DOHH2 (cell line): Measurements from ENCODE around the gene PRPSAP1.
A peak's percentile ranks its signal among the peaks of the same experiment; 100 is the strongest.

Experiments used
- H3F3A ChIP-seq: fragments of 200-600 bp; sonication (generic), shearing (Covaris generic); 2 replicates; pipeline ENCODE4 v1.6.0; 2016; ENCODE audit warnings: antibody characterized with exemption, mild to moderate bottlenecking; ENCODE audit not compliant: control insufficient read depth, insufficient read depth
- H3K27ac ChIP-seq: fragments of 200-600 bp; sonication (generic); 2 replicates; pipeline ENCODE4 v1.5.1; 2014; ENCODE audit warnings: low read depth, mild to moderate bottlenecking, low read length, moderate library complexity
- H3K27me3 ChIP-seq: fragments of 200-600 bp; sonication (generic); 2 replicates; pipeline ENCODE4 v1.6.1; 2014; ENCODE audit warnings: mild to moderate bottlenecking, low read length, mixed read lengths; ENCODE audit not compliant: control insufficient read depth
- H3K36me3 ChIP-seq: fragments of 200-600 bp; sonication (generic); 2 replicates; pipeline ENCODE4 v1.6.1; 2014; ENCODE audit warnings: mild to moderate bottlenecking, low read length, moderate library complexity, mixed read lengths; ENCODE audit not compliant: control insufficient read depth
- H3K4me1 ChIP-seq: fragments of 200-600 bp; sonication (generic); 2 replicates; pipeline ENCODE4 v1.6.1; 2014; ENCODE audit warnings: mild to moderate bottlenecking, low read length, mixed read lengths; ENCODE audit not compliant: control insufficient read depth
- H3K4me2 ChIP-seq: fragments of 200-600 bp; sonication (generic); 2 replicates; pipeline ENCODE4 v1.6.0; 2014; ENCODE audit warnings: mild to moderate bottlenecking, low read length, moderate library complexity
- H3K4me3 ChIP-seq: fragments of 200-600 bp; sonication (generic); 2 replicates; pipeline ENCODE4 v1.5.1; 2014; ENCODE audit warnings: mild to moderate bottlenecking, low read length, mixed read lengths
- H3K79me2 ChIP-seq: fragments of 200-600 bp; sonication (generic); 2 replicates; pipeline ENCODE4 v1.6.1; 2014; ENCODE audit warnings: mild to moderate bottlenecking, low read length, mixed read lengths; ENCODE audit not compliant: control insufficient read depth
- H3K9me2 ChIP-seq: fragments of 200-600 bp; sonication (generic); replicated peaks from 2 replicates; pipeline ENCODE4 v1.6.1; 2014; ENCODE audit warnings: mild to moderate bottlenecking, low read length, mixed read lengths; ENCODE audit not compliant: control insufficient read depth
- H3K9me3 ChIP-seq: fragments of 200-600 bp; sonication (generic); 2 replicates; pipeline ENCODE4 v1.6.1; 2014; ENCODE audit warnings: antibody characterized with exemption, low read length, mixed read lengths; ENCODE audit not compliant: control insufficient read depth, insufficient read depth
- H4K20me1 ChIP-seq: fragments of 200-600 bp; sonication (generic); 2 replicates; pipeline ENCODE4 v1.6.0; 2014; ENCODE audit warnings: low read depth, mild to moderate bottlenecking, antibody characterized with exemption, low read length, moderate library complexity; ENCODE audit not compliant: control insufficient read depth, insufficient read depth
- CTCF ChIP-seq: fragments of 200-600 bp; sonication (generic); IDR thresholded peaks from one replicate; pipeline ENCODE4 v1.5.1; 2014; ENCODE audit warnings: antibody characterized with exemption, mild to moderate bottlenecking, low read depth, low read length; ENCODE audit not compliant: poor library complexity, severe bottlenecking
- EZH2phosphoT487 ChIP-seq: fragments of 200-600 bp; sonication (generic); IDR thresholded peaks from 2 replicates; pipeline ENCODE4 v1.6.1; 2017; ENCODE audit warnings: borderline replicate concordance, mild to moderate bottlenecking, antibody characterized with exemption, low read length, moderate library complexity, mixed read lengths

PRPSAP1 gene

GRCh38 chr17:76267051-76267576 is 86.6 kb downstream of the PRPSAP1 start:
- Histone ChIP-seq H3K27me3 (no peaks in the 10 kb centered on the region), H3K4me1 (peaks cover 81% of the 10 kb centered on the region), H3K27ac (peak overlapping the region; percentile 91), H3K9me3 (no peaks in the 10 kb centered on the region), H3K79me2 (peaks cover 57% of the 10 kb centered on the region), H3K36me3 (peaks cover 51% of the 10 kb centered on the region), H3K4me3 (peak overlapping the region; percentile 88), H3K9me2 (no peaks in the 10 kb centered on the region), H3F3A (peaks cover 28% of the 10 kb centered on the region), H4K20me1 (no peaks in the 10 kb centered on the region), H3K4me2 (peak overlapping the region; percentile 81)
- TF ChIP-seq EZH2phosphoT487: no peak
- no peak for TF ChIP-seq CTCF

DNA sequence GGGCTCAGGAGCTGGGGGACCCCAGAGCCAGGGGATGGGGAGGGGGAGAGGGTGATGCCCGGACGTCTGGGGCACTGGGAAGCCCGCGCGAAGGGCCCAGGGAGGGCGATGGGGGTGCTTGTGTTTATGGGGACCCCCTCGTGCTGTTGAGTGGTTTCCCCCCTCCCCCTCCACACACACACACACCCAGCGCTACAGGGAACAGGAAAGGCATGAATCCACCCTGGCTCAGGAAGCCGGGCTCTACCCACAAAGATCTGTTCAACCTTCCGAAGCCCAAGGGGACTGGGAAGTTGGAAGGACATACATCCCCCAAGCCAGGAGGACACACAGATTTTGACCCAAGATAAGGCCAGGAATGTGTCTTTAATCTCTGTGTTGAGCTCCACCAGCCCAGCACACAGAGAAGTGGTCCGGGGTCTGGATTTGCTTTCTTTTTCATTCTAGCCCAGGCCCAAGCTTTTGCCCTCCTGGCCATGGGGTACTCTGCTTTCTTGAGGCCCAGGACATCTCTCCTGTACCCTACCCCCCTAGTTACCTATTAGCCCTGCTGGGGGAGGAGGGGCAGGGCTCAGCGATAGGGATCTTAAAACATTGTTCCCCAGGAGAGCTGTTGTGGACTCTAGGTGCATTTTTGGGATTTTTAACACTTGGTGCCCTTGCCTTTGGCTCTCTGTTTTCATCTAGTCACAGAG is 87.3 kb downstream of the PRPSAP1 start:
- Histone ChIP-seq H3K4me3 (peak overlapping the region; percentile 88), H3K9me3 (no peaks in the 10 kb centered on the region), H3K27ac (peak overlapping the region; percentile 91), H3F3A (peaks cover 31% of the 10 kb centered on the region), H3K4me1 (peaks cover 81% of the 10 kb centered on the region), H3K4me2 (peak overlapping the region; percentile 81), H3K27me3 (no peaks in the 10 kb centered on the region), H4K20me1 (no peaks in the 10 kb centered on the region), H3K36me3 (peaks cover 47% of the 10 kb centered on the region), H3K9me2 (no peaks in the 10 kb centered on the region), H3K79me2 (peaks cover 53% of the 10 kb centered on the region)
- TF ChIP-seq CTCF (no peak), EZH2phosphoT487 (no peak)

DNA sequence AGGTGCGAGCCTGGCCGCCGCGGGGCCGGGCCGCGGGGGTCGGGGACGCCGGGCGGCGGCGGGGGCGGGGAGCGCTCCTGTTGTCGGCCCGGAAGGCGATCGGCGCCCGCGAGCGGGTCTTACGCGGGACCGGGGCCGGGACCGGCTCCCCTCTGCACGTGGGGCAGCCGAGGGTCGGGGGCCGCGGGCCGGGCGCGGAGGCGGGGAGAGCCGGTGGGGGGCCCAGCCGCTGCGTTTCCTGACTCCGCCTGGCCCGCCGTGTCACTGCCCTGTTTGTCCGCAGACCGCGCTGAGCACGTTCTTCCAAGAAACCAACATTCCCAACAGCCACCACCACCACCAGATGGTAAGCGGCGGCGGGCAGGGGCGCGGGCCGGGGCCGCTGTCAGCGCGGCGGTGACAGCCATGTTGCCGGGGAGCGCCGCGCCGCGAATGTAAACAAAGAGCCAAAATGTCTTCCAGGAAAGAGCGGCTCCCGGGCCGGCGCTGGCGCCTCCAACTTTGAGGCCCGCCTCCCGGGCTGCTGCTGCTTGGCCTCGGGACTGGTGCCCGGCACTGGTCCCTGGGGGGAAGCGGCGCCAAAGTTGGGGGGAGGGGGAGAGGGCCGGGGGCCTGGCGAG is 88.0 kb downstream of the PRPSAP1 start:
- TF ChIP-seq EZH2phosphoT487 (no peak), CTCF (no peak)
- Histone ChIP-seq H3K9me3 (no peaks in the 10 kb centered on the region), H3K36me3 (peaks cover 41% of the 10 kb centered on the region), H3K79me2 (peaks cover 46% of the 10 kb centered on the region), H3K27ac (peak overlapping the region; percentile 91), H3K4me2 (peak overlapping the region; percentile 81), H3K4me3 (peak overlapping the region; percentile 88), H3F3A (peaks cover 30% of the 10 kb centered on the region), H3K9me2 (no peaks in the 10 kb centered on the region), H4K20me1 (no peaks in the 10 kb centered on the region), H3K27me3 (no peaks in the 10 kb centered on the region), H3K4me1 (peaks cover 81% of the 10 kb centered on the region)
